Measurements from ENCODE around the gene ELL2.

Gene ELL2

GRCh38 chr5:95904827-95905226 lies 56.8 kb downstream of the ELL2 start:
- no peak for DNase-seq

- DNase-seq = no peak
Measured at GRCh38 chr5:95903838-95904237, 57.8 kb downstream of the ELL2 start.

- no peak for DNase-seq
Measured at GRCh38 chr5:95901676-95902627, 59.7 kb downstream of the ELL2 start.

- no peak for DNase-seq
Measured at GRCh38 chr5:95900383-95900958, 61.2 kb downstream of the ELL2 start.

- DNase-seq = no peak
Measured at GRCh38 chr5:95899829-95900228, 61.8 kb downstream of the ELL2 start.

- no peak for DNase-seq
Measured at GRCh38 chr5:95899006-95899405, 62.6 kb downstream of the ELL2 start.

GRCh38 chr5:95895771-95896170 lies 65.9 kb downstream of the ELL2 start:
- DNase-seq = no peak

GRCh38 chr5:95895251-95895650 lies 66.4 kb downstream of the ELL2 start:
- DNase-seq = no peak

- DNase-seq = peak; percentile 14
Measured at GRCh38 chr5:95892784-95893354, 68.8 kb downstream of the ELL2 start.

GRCh38 chr5:95891499-95891898 lies 70.2 kb downstream of the ELL2 start:
- no peak for DNase-seq

GRCh38 chr5:95889076-95889475 lies 72.6 kb downstream of the ELL2 start:
- DNase-seq = no peak

- DNase-seq = no peak
Measured at GRCh38 chr5:95887977-95888376, 73.7 kb downstream of the ELL2 start.

GRCh38 chr5:95886340-95887044 lies 75.2 kb downstream of the ELL2 start:
- no peak for DNase-seq

- no peak for DNase-seq
Measured at GRCh38 chr5:95884511-95884910, 77.1 kb downstream of the ELL2 start.

- no peak for DNase-seq
Measured at GRCh38 chr5:95884017-95884325, 77.7 kb downstream of the ELL2 start.

GRCh38 chr5:95883185-95884016 lies 78.2 kb downstream of the ELL2 start:
- no peak for DNase-seq

GRCh38 chr5:95881833-95882232 lies 79.8 kb downstream of the ELL2 start:
- DNase-seq = no peak

- DNase-seq = no peak
Measured at GRCh38 chr5:95880081-95880926, 81.3 kb downstream of the ELL2 start.

GRCh38 chr5:95879661-95880060 lies 82.0 kb downstream of the ELL2 start:
- DNase-seq = no peak

GRCh38 chr5:95878417-95879323 lies 83.0 kb downstream of the ELL2 start:
- DNase-seq = no peak

- no peak for DNase-seq
Measured at GRCh38 chr5:95876782-95877181, 84.9 kb downstream of the ELL2 start.
